ENCODE measurements around the gene HOXB8. TPM values are rescaled to one million over a fixed set of nuclear protein-coding genes. Genes with fewer than 3 reads are reported as not detected.
A peak's percentile ranks its signal among the peaks of the same experiment; 100 is the strongest.

HOXB8 gene
- total RNA-seq, 4 donors from 2014 or later, result 1.8 to 21.3 (median 8.9) TPM

DNA sequence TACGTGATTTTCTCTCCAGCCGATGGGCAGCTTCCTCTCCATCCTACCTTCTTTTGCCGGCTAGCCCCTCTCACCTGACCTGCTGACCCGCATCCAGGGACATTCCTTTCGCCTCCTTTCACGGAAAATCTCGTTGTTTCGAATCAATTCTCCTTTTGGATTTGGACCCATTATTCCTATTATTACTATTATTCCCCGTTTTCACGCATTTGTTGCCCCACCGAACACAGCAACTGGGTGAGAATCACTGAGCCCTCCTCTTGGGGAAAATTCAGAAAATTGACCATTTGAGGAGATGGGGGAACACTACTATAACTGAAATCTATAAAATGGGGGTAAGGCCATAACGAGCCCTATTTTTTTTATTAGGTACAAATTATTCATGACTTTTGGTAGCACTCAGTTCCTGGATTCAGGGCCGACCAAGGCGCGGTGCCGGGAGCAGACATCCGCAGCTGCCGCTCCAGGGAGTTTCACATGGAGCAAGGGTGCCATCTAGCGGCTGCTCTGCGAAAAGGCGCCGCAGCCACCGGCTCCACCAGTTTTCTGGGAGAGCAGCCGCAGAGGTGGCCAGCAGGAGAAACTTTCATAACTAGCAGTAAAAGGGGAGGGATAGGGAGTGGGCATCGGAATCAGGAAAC, 3.3 kb upstream of the HOXB8 start:
- Histone ChIP-seq H3K4me3 (peak overlapping the region in 2 of 4 donors; percentile 22 to 39), H3K27ac (peak overlapping the region in 3 of 4 donors; percentile 74 to 82 (median 79)), H3K4me1 (peaks cover 0 to 79% (median 51%) of the 10 kb centered on the region in 4 donors), H3K36me3 (no peaks in the 10 kb centered on the region), H3K27me3 (peaks cover 100% of the 10 kb centered on the region), H3K9me3 (no peaks in the 10 kb centered on the region)
- 5 to 6% methylated on average over 8 to 25 of the region's 25 CpGs for WGBS, 2 donors (ENCODE audit: low coverage in 1 of 2)
- peak; percentile 94 for DNase-seq
- intact Hi-C loops (cut with DNase I; ENCODE audit: low total_unique reads) (loop anchor here (5.0 kb wide), 1 partner anchor 281 kb away; no protein-coding TSS in a partner anchor), in situ Hi-C loops (cut with MboI; ENCODE audit: low pct_ligation_motif_present in 1 of 4, low pct_unique_long_range_greater_than_20kb in 1 of 4, low sequenced_read_pairs in 3 of 4) (no loop called here)
- TF ChIP-seq, protein P1, sequence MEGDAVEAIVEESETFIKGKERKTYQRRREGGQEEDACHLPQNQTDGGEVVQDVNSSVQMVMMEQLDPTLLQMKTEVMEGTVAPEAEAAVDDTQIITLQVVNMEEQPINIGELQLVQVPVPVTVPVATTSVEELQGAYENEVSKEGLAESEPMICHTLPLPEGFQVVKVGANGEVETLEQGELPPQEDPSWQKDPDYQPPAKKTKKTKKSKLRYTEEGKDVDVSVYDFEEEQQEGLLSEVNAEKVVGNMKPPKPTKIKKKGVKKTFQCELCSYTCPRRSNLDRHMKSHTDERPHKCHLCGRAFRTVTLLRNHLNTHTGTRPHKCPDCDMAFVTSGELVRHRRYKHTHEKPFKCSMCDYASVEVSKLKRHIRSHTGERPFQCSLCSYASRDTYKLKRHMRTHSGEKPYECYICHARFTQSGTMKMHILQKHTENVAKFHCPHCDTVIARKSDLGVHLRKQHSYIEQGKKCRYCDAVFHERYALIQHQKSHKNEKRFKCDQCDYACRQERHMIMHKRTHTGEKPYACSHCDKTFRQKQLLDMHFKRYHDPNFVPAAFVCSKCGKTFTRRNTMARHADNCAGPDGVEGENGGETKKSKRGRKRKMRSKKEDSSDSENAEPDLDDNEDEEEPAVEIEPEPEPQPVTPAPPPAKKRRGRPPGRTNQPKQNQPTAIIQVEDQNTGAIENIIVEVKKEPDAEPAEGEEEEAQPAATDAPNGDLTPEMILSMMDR (IDR thresholded peaks at IDR 0.05), result peak; percentile 96 to 100 (median 98)
- TF ChIP-seq POLR2A (IDR thresholded peaks at IDR 0.05) (no peak), POLR2AphosphoS5 (IDR thresholded peaks at IDR 0.05) (peak in 2 of 3 donors; percentile 19 to 38)

GRCh38 chr17:48617471-48618255, 2.6 kb upstream of the HOXB8 start:
- DNase-seq, result no peak
- peaks cover 100% of the 10 kb centered on the region for H3K27me3 ChIP-seq

GRCh38 chr17:48616717-48617470, 1.8 kb upstream of the HOXB8 start:
- Histone ChIP-seq H3K27ac (peak overlapping the region in 1 of 4 donors; percentile 11), H3K4me3 (no peak overlapping the region), H3K36me3 (no peaks in the 10 kb centered on the region), H3K9me3 (no peaks in the 10 kb centered on the region), H3K4me1 (peaks cover 0 to 84% (median 63%) of the 10 kb centered on the region in 4 donors), H3K27me3 (peaks cover 100% of the 10 kb centered on the region)
- intact Hi-C loops (cut with DNase I; ENCODE audit: low total_unique reads), result loop anchor here (5.0 kb wide), 1 partner anchor 280 kb away; no protein-coding TSS in a partner anchor
- TF ChIP-seq POLR2A (IDR thresholded peaks at IDR 0.05), result no peak
- TF ChIP-seq, protein P1 (IDR thresholded peaks at IDR 0.05), result no peak
- TF ChIP-seq POLR2AphosphoS5 (IDR thresholded peaks at IDR 0.05), result no peak
- TF ChIP-seq EP300 (IDR thresholded peaks at IDR 0.05; ENCODE audit: low read depth), result no peak
- DNase-seq, result no peak
- 33% methylated on average over 10 to 15 of the region's 15 CpGs for WGBS, 2 donors (ENCODE audit: low coverage in 1 of 2)
- in situ Hi-C loops (cut with MboI; ENCODE audit: low pct_ligation_motif_present in 1 of 4, low pct_unique_long_range_greater_than_20kb in 1 of 4, low sequenced_read_pairs in 3 of 4), result no loop called here

More at GRCh38 chr17:48617471-48618255, 2.6 kb upstream of the HOXB8 start:
- Histone ChIP-seq H3K9me3 (no peaks in the 10 kb centered on the region), H3K4me3 (peak overlapping the region in 2 of 4 donors; percentile 22 to 38), H3K4me1 (peaks cover 0 to 76% (median 56%) of the 10 kb centered on the region in 4 donors), H3K27ac (peak overlapping the region in 1 of 4 donors; percentile 45), H3K36me3 (no peaks in the 10 kb centered on the region)
- WGBS, 2 donors (ENCODE audit: low coverage in 1 of 2), result 10 to 11% methylated on average over 8 to 22 of the region's 43 CpGs
- TF ChIP-seq POLR2A (IDR thresholded peaks at IDR 0.05) (no peak), POLR2AphosphoS5 (IDR thresholded peaks at IDR 0.05) (no peak), EP300 (IDR thresholded peaks at IDR 0.05; ENCODE audit: low read depth) (no peak)
- TF ChIP-seq, protein P1 (IDR thresholded peaks at IDR 0.05), result no peak
- in situ Hi-C loops (cut with MboI; ENCODE audit: low pct_ligation_motif_present in 1 of 4, low pct_unique_long_range_greater_than_20kb in 1 of 4, low sequenced_read_pairs in 3 of 4), result no loop called here
- intact Hi-C loops (cut with DNase I; ENCODE audit: low total_unique reads), result loop anchor here (5.0 kb wide), 1 partner anchor 280 kb away; no protein-coding TSS in a partner anchor
